Colon (tissue), 2 donors: ENCODE measurements around the gene UPF1.

Experiments
- FAIRE-seq: peaks from 2 replicates; lab custom pipeline; 2012; peaks lifted over from hg19 to GRCh38; lab: Jason Lieb, UNC
- donor health status: control.
- donor health status: control.

Gene UPF1

DNA sequence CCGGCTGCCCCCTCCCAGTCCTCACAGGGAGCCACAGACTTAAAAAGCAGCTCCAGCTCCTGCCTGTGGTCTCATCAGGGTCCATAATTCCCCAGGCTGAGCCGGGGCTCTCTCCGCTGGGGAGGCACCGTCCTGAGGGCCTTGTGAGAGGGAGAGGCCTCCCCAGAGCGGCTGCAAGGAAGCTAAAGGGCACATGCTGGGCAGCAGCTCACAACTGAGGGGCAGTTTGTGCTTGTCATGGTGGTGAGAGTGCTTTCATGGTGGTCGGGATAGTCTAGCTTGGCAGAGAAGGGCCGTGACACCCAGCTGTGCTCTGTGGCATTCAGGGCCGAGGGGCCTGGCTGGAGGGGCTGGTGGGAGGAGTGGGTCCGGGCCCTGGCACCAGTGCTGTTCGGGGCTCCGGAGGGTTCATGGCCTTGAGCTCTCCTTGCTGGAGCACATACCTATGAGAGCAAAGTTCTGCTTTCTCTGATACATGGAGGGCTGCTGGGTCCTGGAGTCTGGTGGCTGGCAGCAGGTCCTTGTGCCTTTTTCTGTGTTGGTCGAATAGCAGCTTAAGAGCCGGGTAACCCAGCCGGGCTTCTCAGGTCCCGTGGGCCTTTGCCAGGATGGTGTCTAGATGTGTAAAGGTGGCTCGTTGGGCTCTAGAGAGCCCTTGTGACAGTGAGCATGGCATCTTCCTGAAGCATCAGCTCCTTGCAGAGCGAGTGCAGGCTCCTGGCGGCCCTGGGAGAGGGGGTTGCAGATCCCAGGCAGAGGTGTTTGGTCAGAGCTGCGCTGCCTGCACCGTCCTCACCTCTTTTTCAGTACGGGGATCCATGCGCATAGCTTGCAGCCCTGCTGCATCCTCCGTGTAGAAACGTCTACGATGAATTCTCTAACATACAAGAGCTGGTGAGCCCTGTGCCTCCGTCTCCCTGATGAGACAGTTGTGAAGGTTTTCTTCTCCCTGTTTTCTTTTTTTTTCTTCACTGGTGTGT, 8.8 kb downstream of the UPF1 start:
- no peak for FAIRE-seq

DNA sequence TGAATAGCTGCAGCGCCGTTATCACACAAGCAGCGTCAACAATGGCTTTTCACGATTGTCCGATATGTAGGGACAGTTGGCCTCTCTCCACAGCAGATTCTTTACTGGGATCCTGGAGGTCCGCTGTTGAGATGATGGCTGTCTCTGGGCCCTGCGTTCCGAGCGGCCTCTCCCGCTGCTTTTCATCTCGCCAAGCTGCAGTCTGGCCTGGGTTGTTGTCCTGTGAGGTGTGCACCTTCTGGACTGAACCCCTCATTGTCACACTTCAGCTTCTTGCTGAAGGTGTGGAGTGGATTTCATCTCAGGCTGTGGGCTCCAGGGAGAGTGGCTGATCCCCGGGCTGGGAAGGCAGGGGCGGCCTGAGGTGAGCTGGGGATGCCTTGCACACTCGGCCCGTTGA, 9.6 kb downstream of the UPF1 start:
- FAIRE-seq: no peak

DNA sequence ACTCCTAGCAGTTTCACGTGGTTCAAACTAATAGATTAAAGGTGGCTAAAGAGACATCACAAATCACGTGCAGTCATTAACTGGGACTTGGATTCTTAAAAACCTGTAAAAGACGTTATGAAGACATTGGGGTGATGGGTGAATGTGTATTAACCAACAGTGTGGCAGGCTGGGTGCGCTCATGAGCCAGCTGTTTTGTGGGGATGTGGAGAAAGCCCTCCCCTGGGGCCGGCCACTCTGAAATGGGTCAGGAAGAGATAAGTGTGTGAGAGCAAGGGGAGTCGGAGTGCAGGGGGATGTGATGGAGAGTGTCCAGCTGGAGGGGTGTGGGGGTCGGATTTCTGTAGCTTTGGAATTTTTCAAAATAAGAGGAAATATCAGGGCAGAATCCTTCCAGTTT, 10.4 kb downstream of the UPF1 start:
- FAIRE-seq: no peak

DNA sequence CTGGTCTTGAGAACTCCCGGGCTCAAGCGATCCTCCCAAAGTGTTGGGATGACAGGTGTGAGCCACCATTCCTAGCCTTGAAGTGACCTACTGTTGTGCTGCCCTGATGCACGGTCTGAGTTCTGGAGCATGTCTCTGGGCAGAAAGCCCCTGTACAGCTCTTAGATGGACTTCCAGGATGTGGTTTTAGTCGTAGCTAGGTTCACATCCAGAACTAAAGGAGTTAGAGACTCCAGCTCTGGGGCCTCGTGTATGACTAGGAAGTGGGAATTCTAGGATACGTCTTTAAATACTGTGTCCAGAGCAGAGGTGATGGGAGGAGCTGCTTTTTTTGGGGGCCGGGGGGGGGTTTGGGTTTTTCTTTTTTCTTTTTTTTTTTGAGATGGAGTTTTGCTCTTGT, 12.2 kb downstream of the UPF1 start:
- FAIRE-seq: no peak

DNA sequence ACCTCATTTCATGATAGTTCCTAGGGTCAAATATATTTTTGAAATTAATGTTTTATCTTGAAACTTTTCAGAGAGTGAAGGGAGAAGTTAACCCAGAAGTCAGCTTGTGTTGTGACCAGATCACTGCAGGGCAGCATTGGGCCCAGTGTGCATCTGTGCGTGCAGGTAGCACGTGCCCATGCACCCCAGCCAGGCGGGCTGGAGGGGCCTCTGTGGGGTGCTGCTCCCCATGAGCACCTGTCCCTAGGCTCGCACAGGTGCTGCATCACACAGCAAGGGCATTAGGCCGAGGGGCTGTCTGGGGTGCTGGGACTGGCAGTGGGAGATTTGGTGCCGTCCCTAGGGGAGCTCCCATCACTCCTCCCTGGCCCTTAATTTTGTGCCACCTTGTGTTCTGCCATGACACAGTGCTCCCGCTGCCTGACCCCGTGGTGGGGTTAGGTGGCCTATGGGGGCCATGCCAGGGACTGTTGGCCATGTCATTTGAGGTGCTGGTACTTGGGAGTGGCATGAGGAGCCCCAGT, 13.1 kb downstream of the UPF1 start:
- no peak for FAIRE-seq

DNA sequence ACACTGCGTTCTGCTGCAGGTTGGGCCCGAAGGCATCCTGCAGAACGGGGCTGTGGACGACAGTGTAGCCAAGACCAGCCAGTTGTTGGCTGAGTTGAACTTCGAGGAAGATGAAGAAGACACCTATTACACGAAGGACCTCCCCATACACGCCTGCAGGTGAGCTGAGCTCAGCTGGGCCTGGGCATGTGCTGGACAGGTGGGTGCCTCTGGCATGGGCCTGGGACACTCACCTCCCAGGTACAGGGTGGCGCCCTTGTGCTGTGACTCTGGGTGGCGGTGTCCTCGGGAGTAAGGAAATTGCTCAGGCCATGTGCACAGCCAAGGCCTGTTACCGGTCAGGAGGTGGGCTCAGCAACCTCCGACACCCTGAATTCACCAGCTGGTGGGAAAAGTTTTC, 14.2 kb downstream of the UPF1 start:
- FAIRE-seq: no peak

DNA sequence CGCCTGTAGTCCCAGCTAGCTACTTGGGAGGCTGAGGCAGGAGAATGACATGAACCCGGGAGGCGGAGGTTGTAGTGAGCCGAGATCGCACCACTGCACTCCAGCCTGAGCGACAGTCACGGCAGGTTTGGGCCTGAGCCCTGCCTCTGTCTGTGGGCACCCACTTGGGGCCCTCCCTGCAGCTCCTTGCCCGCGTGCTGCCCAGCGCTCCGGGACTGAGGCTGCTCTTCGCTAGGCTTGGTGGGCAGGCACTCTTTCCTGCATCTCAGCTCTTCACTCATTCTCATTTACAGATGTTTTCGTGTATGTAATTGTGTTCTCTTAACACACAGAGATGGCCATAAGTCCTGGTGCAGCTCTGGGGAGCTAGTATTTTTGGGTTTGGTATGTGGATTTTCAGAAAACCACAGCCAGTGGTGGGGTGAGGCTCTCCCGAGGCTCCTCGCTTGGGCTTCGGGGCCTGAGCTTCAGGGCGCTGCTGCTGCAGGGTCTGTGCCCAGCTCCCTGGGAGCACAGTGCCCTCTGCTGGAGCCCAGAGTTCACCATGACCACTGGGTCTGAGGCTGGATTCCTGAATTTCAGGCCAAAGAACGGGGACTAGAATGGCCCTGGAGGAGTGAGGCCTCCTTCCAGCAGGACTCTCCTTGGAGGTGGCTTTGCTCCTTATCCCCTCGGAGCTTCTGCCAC, 15.2 kb downstream of the UPF1 start:
- FAIRE-seq: no peak

DNA sequence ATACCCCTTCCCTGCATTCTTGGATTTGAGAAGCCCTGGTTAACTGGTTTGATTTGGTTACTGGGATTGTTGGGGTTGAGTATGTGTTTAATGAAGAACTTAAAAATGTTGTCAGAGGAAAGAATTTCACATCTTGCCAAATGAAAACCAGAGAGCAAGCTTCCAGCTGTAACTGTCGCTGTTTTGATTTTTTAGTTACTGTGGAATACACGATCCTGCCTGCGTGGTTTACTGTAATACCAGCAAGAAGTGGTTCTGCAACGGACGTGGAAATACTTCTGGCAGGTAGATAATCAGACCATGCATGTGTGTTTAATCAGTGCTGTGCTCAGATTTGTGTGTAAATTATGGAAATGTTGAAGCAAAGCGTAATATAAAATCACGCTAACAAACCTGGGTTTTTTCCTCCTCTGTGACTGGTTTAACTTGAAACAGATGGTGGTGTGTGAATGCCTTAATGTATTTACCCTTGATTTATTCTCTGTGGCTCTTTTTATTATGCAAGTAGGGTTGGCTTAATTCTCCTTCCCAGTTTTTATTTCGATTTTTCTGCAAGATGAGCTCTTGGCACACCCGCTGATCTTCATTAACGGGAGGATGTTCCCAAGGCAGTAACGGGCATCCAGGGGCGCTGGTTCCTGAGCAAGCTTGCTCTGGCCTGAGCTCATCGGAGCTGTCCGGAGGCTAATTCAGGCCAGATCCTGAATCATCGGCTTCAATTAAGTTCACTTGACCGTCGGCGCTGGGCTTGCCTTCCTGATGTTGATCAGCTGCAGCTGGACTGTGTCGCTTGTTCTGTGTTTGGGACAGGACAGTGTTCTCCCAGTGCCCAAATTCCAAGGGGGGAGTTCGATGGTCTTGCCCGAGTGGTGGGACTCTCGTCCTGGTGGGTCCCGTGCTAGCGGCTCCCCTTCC, 16.0 kb downstream of the UPF1 start:
- no peak for FAIRE-seq

DNA sequence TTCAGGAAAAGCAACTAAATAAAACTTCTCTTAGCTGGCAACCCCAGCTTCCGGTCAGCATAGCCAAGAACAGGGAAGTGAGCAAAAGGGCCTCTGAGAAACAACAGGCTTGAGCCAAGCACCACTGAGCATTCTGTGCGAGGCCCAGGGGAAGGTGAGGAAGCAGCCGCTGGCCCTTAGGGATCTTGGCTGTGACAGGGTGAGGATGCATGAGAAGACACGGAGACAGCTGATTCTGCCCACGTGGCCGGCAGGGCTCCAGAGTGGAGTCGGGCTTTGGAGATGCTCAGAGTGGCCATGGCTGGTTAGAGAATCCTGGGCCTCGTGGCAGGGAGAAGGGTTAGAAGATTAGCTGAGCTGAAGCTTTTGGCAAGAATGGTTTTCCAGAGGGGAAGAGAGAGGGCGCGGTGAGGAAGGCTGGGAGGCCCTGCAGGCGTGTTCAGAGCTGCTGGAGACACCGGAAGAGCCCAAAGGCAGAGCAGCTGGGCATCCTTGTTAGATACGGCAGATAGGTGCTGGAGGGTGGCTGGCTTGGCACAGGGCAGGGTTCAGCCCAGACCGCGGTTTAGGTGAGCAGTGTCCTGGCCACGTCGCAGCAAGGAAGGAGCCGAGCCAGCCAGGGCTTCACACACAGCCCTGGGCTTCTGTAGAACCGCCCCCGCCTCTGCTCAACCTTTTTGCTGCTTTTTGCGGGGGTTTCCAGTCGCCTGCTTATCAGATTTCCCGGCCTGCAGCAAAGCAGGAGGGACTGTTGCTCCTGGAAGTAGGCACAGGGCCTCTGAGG, 17.3 kb downstream of the UPF1 start:
- FAIRE-seq: no peak

DNA sequence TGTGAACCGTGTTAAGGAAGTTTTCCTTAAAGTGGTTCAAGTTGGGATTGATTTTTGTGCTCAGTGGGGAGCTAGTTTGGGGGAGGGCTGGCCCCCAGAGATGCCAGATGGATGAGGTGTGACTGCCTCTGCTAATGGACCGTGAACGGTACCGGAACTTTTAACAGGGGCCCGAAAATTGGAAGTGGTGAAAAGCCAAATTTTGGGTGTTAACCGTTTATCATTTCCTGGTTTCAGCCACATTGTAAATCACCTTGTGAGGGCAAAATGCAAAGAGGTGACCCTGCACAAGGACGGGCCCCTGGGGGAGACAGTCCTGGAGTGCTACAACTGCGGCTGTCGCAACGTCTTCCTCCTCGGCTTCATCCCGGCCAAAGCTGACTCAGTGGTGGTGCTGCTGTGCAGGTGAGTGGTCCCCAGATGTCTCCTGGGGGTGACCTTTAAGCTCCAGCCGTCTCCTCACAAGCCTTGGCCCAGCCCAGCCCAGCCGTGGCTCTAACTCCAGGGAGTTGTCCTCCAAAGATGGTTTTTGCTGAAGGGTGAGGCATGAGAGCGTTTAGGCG, 18.2 kb downstream of the UPF1 start:
- FAIRE-seq: no peak

DNA sequence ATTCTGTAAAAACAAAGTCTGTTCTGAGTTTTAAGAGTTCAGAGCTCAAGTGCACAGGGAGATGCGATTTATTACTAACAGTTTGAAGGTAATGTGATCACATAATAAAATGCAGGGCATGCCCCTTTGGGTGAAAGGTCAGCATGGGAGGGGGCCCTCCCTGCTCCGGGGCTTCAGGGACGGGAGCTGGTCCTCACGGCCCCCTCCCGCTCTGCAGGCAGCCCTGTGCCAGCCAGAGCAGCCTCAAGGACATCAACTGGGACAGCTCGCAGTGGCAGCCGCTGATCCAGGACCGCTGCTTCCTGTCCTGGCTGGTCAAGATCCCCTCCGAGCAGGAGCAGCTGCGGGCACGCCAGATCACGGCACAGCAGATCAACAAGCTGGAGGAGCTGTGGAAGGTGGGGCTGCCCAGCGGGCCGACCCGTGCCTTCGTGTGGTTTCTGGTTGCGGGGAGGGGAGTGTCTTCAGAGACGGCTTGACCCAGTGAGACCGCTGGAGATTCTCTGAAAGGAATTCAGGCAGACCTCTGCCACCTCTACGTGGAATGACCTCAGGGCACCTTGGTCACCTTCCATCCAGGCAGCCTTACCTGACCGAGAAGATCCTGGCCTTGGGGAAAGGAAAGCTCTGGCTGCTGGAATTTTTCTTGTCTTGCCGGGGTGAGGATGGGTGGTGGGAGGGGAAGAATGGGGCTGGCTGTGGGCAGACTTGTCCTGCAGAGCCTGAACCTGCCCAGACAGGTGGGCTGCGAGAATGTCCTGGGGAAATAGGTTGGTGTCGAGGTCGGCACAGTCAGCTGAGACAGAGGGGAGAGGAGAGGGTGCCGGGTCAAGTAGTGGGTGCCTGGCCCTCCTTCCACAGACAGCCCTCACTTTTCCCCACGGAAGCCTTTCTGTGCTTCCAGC, 19.0 kb downstream of the UPF1 start:
- FAIRE-seq: no peak

DNA sequence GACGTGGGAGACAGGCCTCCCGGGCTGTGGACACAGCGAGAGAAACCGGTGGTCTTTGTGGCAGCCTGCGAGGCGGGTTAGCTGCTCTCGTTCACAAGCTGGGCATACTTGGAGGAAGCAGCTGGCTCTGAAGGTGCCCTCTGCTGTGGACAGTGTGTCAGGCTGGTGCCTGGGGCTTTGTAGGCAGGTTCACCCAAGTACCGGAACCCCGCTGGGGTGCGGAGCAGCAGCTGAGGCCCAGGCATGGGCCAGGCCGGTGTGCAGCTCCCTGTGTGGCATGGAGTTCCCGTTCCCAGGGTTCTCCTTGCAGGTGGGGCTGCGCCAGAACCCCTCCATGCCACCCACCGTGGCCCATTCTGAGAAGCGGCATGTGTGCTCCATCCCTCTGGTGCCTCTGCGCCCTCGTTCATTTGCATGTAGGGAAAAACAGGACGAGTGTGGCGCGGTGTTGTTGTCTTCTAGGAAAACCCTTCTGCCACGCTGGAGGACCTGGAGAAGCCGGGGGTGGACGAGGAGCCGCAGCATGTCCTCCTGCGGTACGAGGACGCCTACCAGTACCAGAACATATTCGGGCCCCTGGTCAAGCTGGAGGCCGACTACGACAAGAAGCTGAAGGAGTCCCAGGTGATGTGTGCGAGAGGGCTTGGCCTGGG, 20.0 kb downstream of the UPF1 start:
- FAIRE-seq: no peak

DNA sequence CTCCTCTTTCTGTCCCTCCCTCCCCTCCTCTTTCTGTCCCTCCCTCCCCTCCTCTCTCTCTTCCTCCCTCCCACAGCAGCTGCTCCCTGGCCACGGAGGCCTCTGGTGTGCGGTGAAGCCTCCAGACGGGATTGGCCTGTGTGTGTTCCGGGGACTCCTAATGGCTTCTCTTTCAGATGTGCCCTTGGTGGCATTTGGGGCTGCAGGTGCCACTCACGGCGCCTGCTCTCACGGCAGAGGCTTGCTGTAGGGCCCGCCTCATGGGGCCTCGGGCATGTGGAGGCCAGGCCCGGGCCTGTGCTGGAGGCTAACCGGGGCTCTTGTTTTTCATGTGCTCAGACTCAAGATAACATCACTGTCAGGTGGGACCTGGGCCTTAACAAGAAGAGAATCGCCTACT, 20.9 kb downstream of the UPF1 start:
- FAIRE-seq: no peak

DNA sequence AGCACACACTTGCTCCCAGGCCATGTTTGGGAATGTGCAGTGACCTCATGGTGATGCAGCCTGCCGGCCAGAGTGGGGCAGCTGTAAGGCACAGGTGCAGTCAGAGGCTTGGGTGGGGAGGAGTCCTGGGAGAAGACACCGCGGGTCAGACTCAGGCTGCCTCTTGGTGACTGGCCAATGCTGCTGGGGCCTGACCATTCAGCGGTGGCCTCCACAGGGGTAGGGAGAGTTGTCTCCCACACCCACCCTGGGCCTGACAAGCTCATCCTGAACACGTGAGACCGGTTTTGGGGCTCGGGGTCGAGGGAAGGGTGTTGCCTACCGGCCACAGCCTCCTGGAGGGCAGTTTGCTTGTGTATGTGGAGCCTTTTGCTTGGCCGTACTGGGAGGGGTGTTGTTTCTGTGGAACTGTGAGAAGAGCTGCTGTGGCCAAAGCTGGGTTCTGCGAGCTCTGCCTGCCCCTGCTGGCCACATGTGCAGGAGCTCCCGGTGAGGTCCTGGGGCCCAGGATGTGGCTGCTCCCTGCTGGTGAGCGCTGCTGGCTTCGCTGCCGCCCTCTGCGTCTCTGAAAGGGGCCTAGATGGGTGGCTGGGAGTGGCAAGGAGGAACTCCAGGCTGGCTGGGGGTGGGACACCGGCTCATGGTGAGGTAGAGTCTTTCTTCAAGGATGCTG, 22.1 kb downstream of the UPF1 start:
- FAIRE-seq: no peak

DNA sequence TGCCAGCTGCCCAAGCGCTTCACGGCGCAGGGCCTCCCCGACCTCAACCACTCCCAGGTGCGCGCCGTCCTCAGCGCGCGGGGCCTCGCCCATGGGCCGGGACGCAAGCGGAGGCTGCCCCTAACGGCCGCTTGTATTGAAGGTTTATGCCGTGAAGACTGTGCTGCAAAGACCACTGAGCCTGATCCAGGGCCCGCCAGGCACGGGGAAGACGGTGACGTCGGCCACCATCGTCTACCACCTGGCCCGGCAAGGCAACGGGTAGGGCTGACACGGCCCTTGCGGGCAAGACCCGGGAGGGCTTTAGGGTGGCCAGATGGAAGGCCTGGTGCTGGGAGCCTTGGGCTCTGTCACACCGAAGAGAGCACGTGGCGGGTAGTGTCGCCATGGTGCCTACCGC, 23.2 kb downstream of the UPF1 start:
- no peak for FAIRE-seq

DNA sequence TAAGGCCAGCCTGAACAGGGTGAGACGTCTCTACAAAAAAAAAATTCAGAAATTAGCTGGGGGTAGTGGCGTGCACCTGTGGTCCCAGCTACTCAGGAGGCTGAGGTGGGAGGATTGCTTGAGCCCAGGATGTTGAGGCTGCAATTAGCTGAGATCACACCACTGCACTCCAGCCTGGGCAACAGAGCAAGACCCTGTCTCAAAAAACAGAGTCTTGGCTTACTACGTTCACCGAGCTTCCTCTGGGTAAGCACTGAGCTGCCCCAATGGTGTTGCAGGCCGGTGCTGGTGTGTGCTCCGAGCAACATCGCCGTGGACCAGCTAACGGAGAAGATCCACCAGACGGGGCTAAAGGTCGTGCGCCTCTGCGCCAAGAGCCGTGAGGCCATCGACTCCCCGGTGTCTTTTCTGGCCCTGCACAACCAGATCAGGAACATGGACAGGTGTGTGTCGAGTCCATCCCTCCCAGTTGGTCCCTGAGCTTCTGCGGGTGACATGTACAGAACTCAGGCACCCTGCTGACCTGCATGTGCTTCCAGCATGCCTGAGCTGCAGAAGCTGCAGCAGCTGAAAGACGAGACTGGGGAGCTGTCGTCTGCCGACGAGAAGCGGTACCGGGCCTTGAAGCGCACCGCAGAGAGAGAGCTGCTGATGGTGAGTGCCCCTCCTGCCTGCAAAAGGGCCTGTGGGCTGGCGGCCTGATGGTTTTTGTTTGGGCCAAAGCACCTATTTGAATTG, 24.1 kb downstream of the UPF1 start:
- no peak for FAIRE-seq

DNA sequence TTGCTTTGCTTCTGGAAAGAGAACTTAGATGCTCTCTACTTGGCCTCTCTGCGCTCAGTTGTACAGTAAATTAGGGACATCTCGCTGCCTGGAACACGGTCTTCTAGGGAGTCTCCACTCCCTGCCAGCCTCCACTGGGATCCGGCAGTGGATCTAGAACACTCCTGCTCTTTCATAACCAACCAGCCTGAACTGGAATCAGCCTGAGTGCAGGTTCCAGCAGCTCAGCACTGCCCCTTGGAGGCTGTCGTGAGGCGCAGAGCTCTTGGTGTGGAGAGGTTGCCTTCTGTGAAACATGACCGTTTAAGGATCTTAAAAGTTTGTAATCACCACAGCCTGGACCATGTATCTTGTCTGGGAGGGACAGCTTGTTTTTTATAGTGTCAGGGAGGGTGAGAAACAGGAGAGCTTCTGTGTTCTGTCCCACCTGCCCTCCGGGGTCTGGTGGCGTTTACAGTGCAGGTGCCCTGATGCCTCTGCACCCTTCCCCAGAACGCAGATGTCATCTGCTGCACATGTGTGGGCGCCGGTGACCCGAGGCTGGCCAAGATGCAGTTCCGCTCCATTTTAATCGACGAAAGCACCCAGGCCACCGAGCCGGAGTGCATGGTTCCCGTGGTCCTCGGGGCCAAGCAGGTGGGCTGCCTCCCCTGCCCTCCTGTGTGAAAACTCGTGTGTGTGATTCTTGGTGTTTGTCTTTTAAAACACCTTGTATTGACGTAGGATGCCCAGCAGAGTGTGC, 24.8 kb downstream of the UPF1 start:
- no peak for FAIRE-seq
